Esophagus squamous epithelium (tissue), 5 donors: ENCODE results near the gene TMEM185B. TPM values are rescaled to one million over a fixed set of nuclear protein-coding genes. Genes with fewer than 3 reads are reported as not detected.

Experiments
- DNase-seq: peaks from one replicate; lab custom pipeline; 2025; lab: John Stamatoyannopoulos, UW
- H3K27ac ChIP-seq, 4 donors: fragments of 200-600 bp; sonication (generic); one replicate each; pipeline ENCODE4 v1.5.1; 2016 to 2019; ENCODE audit warnings: mild to moderate bottlenecking in 1 of 4
- H3K27me3 ChIP-seq, 4 donors: fragments of 200-600 bp; sonication (generic); 1 replicate in 3 of 4; 2 replicates in 1 of 4; pipeline versions ENCODE4 v1.5.1 to v1.6.0; 2017 to 2021; ENCODE audit warnings: antibody characterized with exemption in 1 of 4
- H3K36me3 ChIP-seq, 3 donors: fragments of 200-600 bp; sonication (generic); one replicate each; pipeline ENCODE4 v1.5.1; 2016 to 2019
- H3K4me1 ChIP-seq, 3 donors: fragments of 200-600 bp; sonication (generic); one replicate each; pipeline ENCODE4 v1.5.1; 2017 to 2019
- H3K4me3 ChIP-seq, 4 donors: fragments of 200-600 bp; sonication (generic); 1 replicate in 3 of 4; 2 replicates in 1 of 4; pipeline ENCODE4 v1.5.1; 2016 to 2019; ENCODE audit warnings: mild to moderate bottlenecking in 2 of 4, moderate library complexity in 1 of 4
- H3K9me3 ChIP-seq, 3 donors: fragments of 200-600 bp; sonication (generic); one replicate each; pipeline ENCODE4 v1.5.1; 2016 to 2019
- POLR2A ChIP-seq, 4 donors: fragments of 450-650 bp; IDR thresholded peaks; one replicate each; pipeline ENCODE4 v1.6.1; 2017; ENCODE audit warnings: antibody characterized with exemption in 4 of 4, mild to moderate bottlenecking in 4 of 4, moderate library complexity in 3 of 4
- WGBS, 2 donors: methylation state at CpG; one replicate each; pipeline ENCODE4 v1.1.5; 2018; 5-methylcytosine and 5-hydroxymethylcytosine counted together
- intact Hi-C: fragments of 100-400 bp; cut with DNase I; formaldehyde crosslinking; loops from one replicate; pipeline ENCODE4 v1.15.0; 2022
- total RNA-seq, 4 donors: library from RNA; depleted of rRNA; stranded (reverse); fragments of >200 nt; gene quantifications; one replicate each; pipeline ENCODE4 v1.1.0, GENCODE V29; 2016
- TF ChIP-seq, protein P1 (sequence below), 6 experiments: fragments of 450-650 bp in 4 of 6; fragments of 200-600 bp in 2 of 6; sonication (generic) in 2 of 6; IDR thresholded peaks; one replicate each; pipeline ENCODE4 v1.5.1; 2016 to 2019; ENCODE audit warnings: antibody characterized with exemption in 6 of 6, mild to moderate bottlenecking in 4 of 6, moderate library complexity in 4 of 6
- donor health status: DM: yes; HTN: yes; CAD: no.

The TMEM185B gene
- total RNA-seq, 4 donors from 2014 or later: 20.9 to 24.8 (median 23.3) TPM

DNA sequence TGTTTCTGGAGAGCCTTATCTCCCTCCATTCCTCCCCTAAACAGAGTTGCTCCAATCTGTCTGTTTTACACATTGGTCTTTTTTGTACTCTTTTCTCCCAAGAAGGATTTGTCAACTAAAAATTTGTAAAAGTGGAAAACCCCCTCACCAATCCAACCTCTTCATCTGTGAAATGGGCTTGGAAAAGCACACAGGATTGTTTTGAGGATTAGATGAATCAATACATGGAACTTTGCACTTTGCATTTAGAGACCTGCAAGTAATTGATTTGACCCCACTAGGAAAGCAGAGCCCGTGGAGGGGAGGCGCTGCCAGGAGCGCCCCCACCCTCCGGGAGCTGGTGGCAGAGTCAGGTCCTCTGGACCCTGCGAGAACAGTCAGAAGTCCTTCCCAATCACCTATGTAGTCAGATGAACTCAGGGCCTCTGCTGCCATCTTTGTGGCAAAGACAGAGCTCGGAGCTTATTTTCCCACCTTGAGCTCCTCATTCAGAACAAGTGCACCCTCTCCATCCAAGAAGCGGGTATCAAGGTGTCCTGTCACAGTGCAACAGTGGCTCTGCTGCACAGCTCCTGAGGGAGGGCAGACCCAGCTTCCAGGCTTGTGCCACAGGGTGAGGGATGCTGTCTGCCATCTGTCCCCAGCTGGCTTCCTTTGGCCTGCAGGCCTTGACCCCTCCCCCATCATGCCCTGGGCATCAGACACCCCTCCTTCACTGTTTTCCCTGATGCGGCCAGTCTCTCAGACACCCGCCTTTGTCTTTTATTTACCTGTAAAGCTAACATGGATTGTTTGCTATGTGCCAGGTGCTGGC is 1.7 kb upstream of the TMEM185B start:
- H3K4me1 ChIP-seq: peaks cover 19 to 42% (median 32%) of the 10 kb centered on the region in 3 donors
- no peak overlapping the region for H3K4me3 ChIP-seq
- 82 to 88% methylated on average over 3 to 4 of the region's 9 CpGs for WGBS, 2 donors
- intact Hi-C loops: no loop called here
- H3K27ac ChIP-seq: no peak overlapping the region
- no peaks in the 10 kb centered on the region for H3K27me3 ChIP-seq
- H3K9me3 ChIP-seq: no peaks in the 10 kb centered on the region
- no peak for TF ChIP-seq POLR2A (IDR thresholded peaks at IDR 0.05)
- TF ChIP-seq, protein P1, sequence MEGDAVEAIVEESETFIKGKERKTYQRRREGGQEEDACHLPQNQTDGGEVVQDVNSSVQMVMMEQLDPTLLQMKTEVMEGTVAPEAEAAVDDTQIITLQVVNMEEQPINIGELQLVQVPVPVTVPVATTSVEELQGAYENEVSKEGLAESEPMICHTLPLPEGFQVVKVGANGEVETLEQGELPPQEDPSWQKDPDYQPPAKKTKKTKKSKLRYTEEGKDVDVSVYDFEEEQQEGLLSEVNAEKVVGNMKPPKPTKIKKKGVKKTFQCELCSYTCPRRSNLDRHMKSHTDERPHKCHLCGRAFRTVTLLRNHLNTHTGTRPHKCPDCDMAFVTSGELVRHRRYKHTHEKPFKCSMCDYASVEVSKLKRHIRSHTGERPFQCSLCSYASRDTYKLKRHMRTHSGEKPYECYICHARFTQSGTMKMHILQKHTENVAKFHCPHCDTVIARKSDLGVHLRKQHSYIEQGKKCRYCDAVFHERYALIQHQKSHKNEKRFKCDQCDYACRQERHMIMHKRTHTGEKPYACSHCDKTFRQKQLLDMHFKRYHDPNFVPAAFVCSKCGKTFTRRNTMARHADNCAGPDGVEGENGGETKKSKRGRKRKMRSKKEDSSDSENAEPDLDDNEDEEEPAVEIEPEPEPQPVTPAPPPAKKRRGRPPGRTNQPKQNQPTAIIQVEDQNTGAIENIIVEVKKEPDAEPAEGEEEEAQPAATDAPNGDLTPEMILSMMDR (IDR thresholded peaks at IDR 0.05): no peak
- peaks cover 0 to 5% (median 0%) of the 10 kb centered on the region in 3 donors for H3K36me3 ChIP-seq
- DNase-seq: no peak

DNA sequence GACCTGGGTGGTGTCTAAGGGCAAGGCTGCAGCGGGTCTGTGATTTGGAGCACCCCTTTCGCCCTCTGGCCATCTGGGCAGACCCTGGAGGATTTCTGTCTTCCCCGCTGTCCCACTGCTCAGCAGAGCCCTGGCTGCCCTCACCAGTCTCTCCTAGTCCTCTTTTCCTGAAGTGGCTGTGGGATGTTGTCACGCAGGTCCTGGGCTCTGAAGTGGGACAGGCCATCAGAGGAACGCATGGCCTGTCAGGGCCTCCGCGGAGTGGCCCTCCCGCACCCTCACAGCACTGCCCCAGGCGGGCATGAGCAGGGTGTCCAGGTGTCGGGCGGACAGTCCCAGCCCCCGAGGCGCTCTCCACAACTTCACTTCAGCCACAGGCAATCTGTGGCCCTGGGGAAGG is 1.1 kb upstream of the TMEM185B start:
- no peaks in the 10 kb centered on the region for H3K27me3 ChIP-seq
- intact Hi-C loops: no loop called here
- 87 to 88% methylated on average over 3 to 4 of the region's 13 CpGs for WGBS, 2 donors
- H3K9me3 ChIP-seq: no peaks in the 10 kb centered on the region
- H3K4me1 ChIP-seq: peaks cover 19 to 48% (median 32%) of the 10 kb centered on the region in 3 donors
- peak overlapping the region in 3 of 4 donors; percentile 70 to 84 (median 79) for H3K4me3 ChIP-seq
- DNase-seq: no peak
- peaks cover 0 to 12% (median 0%) of the 10 kb centered on the region in 3 donors for H3K36me3 ChIP-seq
- TF ChIP-seq POLR2A (IDR thresholded peaks at IDR 0.05): no peak
- TF ChIP-seq, protein P1 (IDR thresholded peaks at IDR 0.05): no peak
- peak overlapping the region; percentile 94 to 98 (median 96) for H3K27ac ChIP-seq

- intact Hi-C loops: no loop called here
Observed at GRCh38 chr2:120222186-120223033, 790 bp downstream of the TMEM185B start.

GRCh38 chr2:120221616-120222015 is 1.6 kb downstream of the TMEM185B start:
- DNase-seq: no peak
- intact Hi-C loops: no loop called here
- Histone ChIP-seq H3K9me3 (no peaks in the 10 kb centered on the region), H3K4me1 (peaks cover 19 to 49% (median 32%) of the 10 kb centered on the region in 3 donors), H3K4me3 (no peak overlapping the region), H3K27ac (no peak overlapping the region), H3K36me3 (peaks cover 0 to 32% (median 0%) of the 10 kb centered on the region in 3 donors), H3K27me3 (no peaks in the 10 kb centered on the region)
- TF ChIP-seq, protein P1 (IDR thresholded peaks at IDR 0.05): no peak
- no peak for TF ChIP-seq POLR2A (IDR thresholded peaks at IDR 0.05)
- 88 to 92% methylated on average over 8 of the region's 8 CpGs for whole genome bisulfite sequencing, 2 donors

More at GRCh38 chr2:120222186-120223033, 790 bp downstream of the TMEM185B start:
- Histone ChIP-seq H3K27ac (peak overlapping the region; percentile 94 to 98 (median 96)), H3K27me3 (no peaks in the 10 kb centered on the region), H3K36me3 (peaks cover 0 to 30% (median 0%) of the 10 kb centered on the region in 3 donors), H3K9me3 (no peaks in the 10 kb centered on the region), H3K4me1 (peaks cover 19 to 49% (median 32%) of the 10 kb centered on the region in 3 donors), H3K4me3 (peak overlapping the region; percentile 69 to 84 (median 74))
- DNase-seq: no peak
- WGBS, 2 donors: 93 to 96% methylated on average over 24 to 25 of the region's 49 CpGs
- no peak for TF ChIP-seq POLR2A (IDR thresholded peaks at IDR 0.05)

DNA sequence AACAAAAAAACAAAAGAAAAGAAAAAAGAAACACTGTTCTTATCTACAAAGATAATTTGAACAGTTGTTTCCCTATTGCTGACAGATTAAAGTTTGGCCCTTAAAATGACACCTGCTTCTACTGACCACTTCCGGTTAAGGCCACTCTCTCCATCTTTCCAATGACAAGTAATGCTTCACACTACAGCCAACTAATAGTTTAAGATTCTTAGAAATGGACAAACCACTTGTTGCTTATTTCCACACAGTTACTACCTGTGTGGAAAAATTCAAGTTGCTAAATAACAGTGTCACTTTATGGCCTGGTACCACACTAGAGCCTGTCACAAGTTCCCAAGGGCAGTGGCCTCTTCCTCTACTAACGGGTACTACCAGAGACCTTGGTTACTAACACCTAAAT is 2.4 kb downstream of the TMEM185B start:
- intact Hi-C loops: no loop called here

More for the DNA sequence above, 2.4 kb downstream of the TMEM185B start:
- Histone ChIP-seq H3K4me3 (no peak overlapping the region), H3K36me3 (peaks cover 0 to 32% (median 0%) of the 10 kb centered on the region in 3 donors), H3K27ac (no peak overlapping the region), H3K4me1 (peaks cover 19 to 49% (median 32%) of the 10 kb centered on the region in 3 donors), H3K27me3 (no peaks in the 10 kb centered on the region), H3K9me3 (no peaks in the 10 kb centered on the region)
- 74 to 78% methylated on average over 2 of the region's 2 CpGs for WGBS, 2 donors
- DNase-seq: no peak
- TF ChIP-seq, protein P1 (IDR thresholded peaks at IDR 0.05): no peak
- TF ChIP-seq POLR2A (IDR thresholded peaks at IDR 0.05): no peak
